GM10266 (cell line): Measurements from ENCODE around the gene ANKRD13C.

ENCODE experiments used
- DNase-seq: peaks from one replicate; pipeline ENCODE4 v3.0.0; 2012; ENCODE audit errors: extremely low spot score
- TF ChIP-seq, protein P1 (sequence below): IDR thresholded peaks from 2 replicates; pipeline ENCODE4 v1.5.1; 2012; ENCODE audit warnings: mild to moderate bottlenecking, low read depth; ENCODE audit not compliant: control insufficient read depth, insufficient read depth; ENCODE audit errors: missing control alignments

ANKRD13C gene

GRCh38 chr1:70231475-70231874 lies 123.0 kb downstream of the ANKRD13C start:
- no peak for DNase-seq
- TF ChIP-seq, protein P1, sequence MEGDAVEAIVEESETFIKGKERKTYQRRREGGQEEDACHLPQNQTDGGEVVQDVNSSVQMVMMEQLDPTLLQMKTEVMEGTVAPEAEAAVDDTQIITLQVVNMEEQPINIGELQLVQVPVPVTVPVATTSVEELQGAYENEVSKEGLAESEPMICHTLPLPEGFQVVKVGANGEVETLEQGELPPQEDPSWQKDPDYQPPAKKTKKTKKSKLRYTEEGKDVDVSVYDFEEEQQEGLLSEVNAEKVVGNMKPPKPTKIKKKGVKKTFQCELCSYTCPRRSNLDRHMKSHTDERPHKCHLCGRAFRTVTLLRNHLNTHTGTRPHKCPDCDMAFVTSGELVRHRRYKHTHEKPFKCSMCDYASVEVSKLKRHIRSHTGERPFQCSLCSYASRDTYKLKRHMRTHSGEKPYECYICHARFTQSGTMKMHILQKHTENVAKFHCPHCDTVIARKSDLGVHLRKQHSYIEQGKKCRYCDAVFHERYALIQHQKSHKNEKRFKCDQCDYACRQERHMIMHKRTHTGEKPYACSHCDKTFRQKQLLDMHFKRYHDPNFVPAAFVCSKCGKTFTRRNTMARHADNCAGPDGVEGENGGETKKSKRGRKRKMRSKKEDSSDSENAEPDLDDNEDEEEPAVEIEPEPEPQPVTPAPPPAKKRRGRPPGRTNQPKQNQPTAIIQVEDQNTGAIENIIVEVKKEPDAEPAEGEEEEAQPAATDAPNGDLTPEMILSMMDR = no peak

GRCh38 chr1:70228670-70229069 lies 125.9 kb downstream of the ANKRD13C start:
- no peak for DNase-seq
- TF ChIP-seq, protein P1 = no peak

DNA sequence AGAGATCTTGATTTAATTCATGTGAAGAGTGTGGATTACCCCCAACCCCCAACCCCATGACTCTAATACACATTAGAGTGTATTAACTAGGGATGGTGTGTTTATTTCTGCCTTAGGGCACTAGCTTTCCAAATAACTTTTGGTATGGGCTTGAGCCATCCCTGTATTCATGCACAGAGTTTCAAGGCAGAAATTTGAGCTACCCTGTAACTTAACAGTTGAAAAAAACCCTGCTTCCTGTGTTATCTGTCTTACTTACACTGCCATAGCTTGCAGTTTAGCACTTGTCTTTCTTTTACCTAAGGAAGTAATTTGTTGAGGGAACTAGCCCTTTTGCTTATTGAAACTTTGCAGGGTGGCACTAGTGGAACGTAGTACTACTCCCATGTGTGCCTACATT lies 127.1 kb downstream of the ANKRD13C start:
- DNase-seq = no peak
- TF ChIP-seq, protein P1 = no peak

- DNase-seq = no peak
- TF ChIP-seq, protein P1 = no peak
Observed at GRCh38 chr1:70224954-70225353, 129.6 kb downstream of the ANKRD13C start.

GRCh38 chr1:70222716-70223235 lies 131.7 kb downstream of the ANKRD13C start:
- TF ChIP-seq, protein P1 = no peak
- no peak for DNase-seq

- peak; percentile 89 for DNase-seq
- TF ChIP-seq, protein P1 = no peak
Observed at GRCh38 chr1:70221238-70222121, 133.0 kb downstream of the ANKRD13C start, which contains the start of gene SRSF11. Gene SRSF11 (plus strand): TSS chr1:70221380. CDS start chr1:70221637, 257 bp downstream.
